Osteocyte (in vitro differentiated cells): Measurements from ENCODE around the gene NINJ1. TPM values are rescaled to one million over a fixed set of nuclear protein-coding genes. Genes with fewer than 3 reads are reported as not detected.
A peak's percentile ranks its signal among the peaks of the same experiment; 100 is the strongest.

Experiments used
- DNase-seq: peaks from one replicate; pipeline ENCODE4 v3.0.0; 2021; ENCODE audit warnings: mixed read lengths; ENCODE audit not compliant: unreplicated experiment; ENCODE audit errors: extremely low spot score
- H3K27ac Mint-ChIP-seq: one replicate; pipeline ENCODE4 v1.8.0; 2021; ENCODE audit warnings: mild to moderate bottlenecking, mixed read lengths; ENCODE audit not compliant: unreplicated experiment
- H3K27me3 Mint-ChIP-seq: one replicate; pipeline ENCODE4 v1.8.0; 2021; ENCODE audit warnings: mixed read lengths; ENCODE audit not compliant: unreplicated experiment
- H3K36me3 Mint-ChIP-seq: one replicate; pipeline ENCODE4 v1.8.0; 2021; ENCODE audit warnings: mixed read lengths; ENCODE audit not compliant: unreplicated experiment
- H3K4me1 Mint-ChIP-seq: one replicate; pipeline ENCODE4 v1.8.0; 2021; ENCODE audit warnings: mixed read lengths; ENCODE audit not compliant: unreplicated experiment
- H3K4me3 Mint-ChIP-seq: one replicate; pipeline ENCODE4 v1.8.0; 2021; ENCODE audit warnings: mild to moderate bottlenecking, moderate library complexity, mixed read lengths; ENCODE audit not compliant: unreplicated experiment
- H3K9me3 Mint-ChIP-seq: one replicate; pipeline ENCODE4 v1.8.0; 2021; ENCODE audit warnings: mixed read lengths; ENCODE audit not compliant: unreplicated experiment
- CTCF ChIP-seq: fragments of 200-600 bp; sonication (generic); IDR thresholded peaks from 2 replicates; pipeline ENCODE4 v1.5.0; 2021; ENCODE audit warnings: antibody characterized with exemption, mild to moderate bottlenecking, moderate library complexity
- total RNA-seq: library from RNA; stranded (reverse); gene quantifications from 2 replicates; pipeline ENCODE4 v1.2.1, GENCODE V29; 2021

The NINJ1 gene
- total RNA-seq, 1 donor from 2014 or later = 32.9 TPM

- no peak for TF ChIP-seq CTCF
- Mint-ChIP-seq H3K4me1 (peaks cover 24% of the 10 kb centered on the region), H3K9me3 (peaks cover 3% of the 10 kb centered on the region), H3K36me3 (no peaks in the 10 kb centered on the region), H3K4me3 (no peak overlapping the region), H3K27me3 (no peaks in the 10 kb centered on the region), H3K27ac (no peak overlapping the region)
- no peak for DNase-seq
Measured at GRCh38 chr9:93137362-93137761, 3.3 kb upstream of the NINJ1 start.

- Mint-ChIP-seq H3K4me3 (peak overlapping the region; percentile 44), H3K36me3 (no peaks in the 10 kb centered on the region), H3K4me1 (peaks cover 35% of the 10 kb centered on the region), H3K9me3 (peaks cover 3% of the 10 kb centered on the region), H3K27me3 (no peaks in the 10 kb centered on the region), H3K27ac (no peak overlapping the region)
- no peak for TF ChIP-seq CTCF
- DNase-seq = no peak
Measured at GRCh38 chr9:93136011-93136440, 2.0 kb upstream of the NINJ1 start.

- no peak for DNase-seq
- peaks cover 42% of the 10 kb centered on the region for H3K4me1 Mint-ChIP-seq
- no peaks in the 10 kb centered on the region for H3K27me3 Mint-ChIP-seq
- peaks cover 3% of the 10 kb centered on the region for H3K9me3 Mint-ChIP-seq
- H3K36me3 Mint-ChIP-seq = no peaks in the 10 kb centered on the region
- peak overlapping the region; percentile 68 for H3K4me3 Mint-ChIP-seq
- peak overlapping the region; percentile 44 for H3K27ac Mint-ChIP-seq
- TF ChIP-seq CTCF = no peak
Measured at GRCh38 chr9:93134740-93135444, 841 bp upstream of the NINJ1 start.

GRCh38 chr9:93133681-93134014 is 403 bp downstream of the NINJ1 start:
- Mint-ChIP-seq H3K27ac (peak overlapping the region; percentile 79), H3K9me3 (peaks cover 3% of the 10 kb centered on the region), H3K4me3 (peak overlapping the region; percentile 84), H3K36me3 (no peaks in the 10 kb centered on the region), H3K27me3 (no peaks in the 10 kb centered on the region), H3K4me1 (peaks cover 49% of the 10 kb centered on the region)
- no peak for DNase-seq
- TF ChIP-seq CTCF = no peak

- DNase-seq = no peak
- H3K27ac Mint-ChIP-seq = peak overlapping the region; percentile 79
- peaks cover 52% of the 10 kb centered on the region for H3K4me1 Mint-ChIP-seq
- H3K9me3 Mint-ChIP-seq = no peaks in the 10 kb centered on the region
- no peaks in the 10 kb centered on the region for H3K36me3 Mint-ChIP-seq
- no peaks in the 10 kb centered on the region for H3K27me3 Mint-ChIP-seq
- TF ChIP-seq CTCF = no peak
- peak overlapping the region; percentile 84 for H3K4me3 Mint-ChIP-seq
Measured at GRCh38 chr9:93132946-93133680, 938 bp downstream of the NINJ1 start.
